GM12878 (cell line): ENCODE measurements around the gene PDSS2. TPM values are rescaled to one million over a fixed set of nuclear protein-coding genes. Genes with fewer than 3 reads are reported as not detected.

Source experiments
- ATAC-seq: fragments of 200-7000 bp; cut with Tn5 transposase; 3 replicates; pipeline ENCODE4 v1.9.1; 2020; ENCODE audit warnings: mild to moderate bottlenecking, moderate library complexity
- BruUV-seq: library from RNA; stranded (reverse); fragments of 400-500 nt; replicated peaks from 2 replicates; lab custom pipeline; 2021; lab: Mats Ljungman, UMichigan
- CTCF ChIA-PET: fragments of 300-600 bp; sonication (Branson Sonifier 250); formaldehyde crosslinking; extraction: SDS; loops from one replicate; lab custom pipeline; 2021; ENCODE audit warnings: inconsistent platforms; lab: Yijun Ruan, JAX
- POLR2A ChIA-PET: fragments of 350-600 bp; formaldehyde crosslinking; extraction: SDS; loops from one replicate; lab custom pipeline; 2021; ENCODE audit warnings: inconsistent platforms; lab: Charles Lee
- RAD21 ChIA-PET: fragments of 300-600 bp; sonication (Branson Sonifier 250); formaldehyde crosslinking; loops from one replicate; lab custom pipeline; 2023; ENCODE audit warnings: antibody characterized with exemption; ENCODE audit not compliant: unreplicated experiment; lab: Charles Lee
- SMC1A ChIA-PET: fragments of 300-600 bp; sonication (Branson Sonifier 250); formaldehyde crosslinking; loops from one replicate; lab custom pipeline; 2023; ENCODE audit not compliant: unreplicated experiment, uncharacterized antibody; lab: Charles Lee
- DNase-seq: peaks from one replicate; pipeline ENCODE4 v3.0.0-alpha.2; 2011; ENCODE audit warnings: low read depth, low spot score
- FAIRE-seq: peaks from 3 replicates; lab custom pipeline; 2011; peaks lifted over from hg19 to GRCh38; lab: Jason Lieb, UNC
- H2AFZ ChIP-seq: 2 replicates; pipeline ENCODE4 v1.6.0; 2011; ENCODE audit warnings: low read depth, low read length, control low read depth; ENCODE audit not compliant: control insufficient read depth
- H3K27ac ChIP-seq: 2 replicates; pipeline ENCODE4 v1.5.1; 2011; ENCODE audit warnings: control low read depth; ENCODE audit not compliant: control insufficient read depth, insufficient read depth
- H3K27me3 ChIP-seq, 2 experiments: replicated peaks in 1 of 2; 2 replicates each; pipeline versions ENCODE4 v1.6.0 to v1.6.1; 2011; ENCODE audit warnings: low read length in 1 of 2; ENCODE audit not compliant: control insufficient read depth in 2 of 2, insufficient read depth in 2 of 2
- H3K36me3 ChIP-seq, 2 experiments: 2 replicates each; pipeline ENCODE4 v1.5.1; 2011; ENCODE audit warnings: low read length in 1 of 2; ENCODE audit not compliant: control insufficient read depth in 2 of 2, insufficient read depth in 2 of 2
- H3K4me1 ChIP-seq: 2 replicates; pipeline ENCODE4 v1.6.1; 2011; ENCODE audit warnings: mild to moderate bottlenecking, low read length, moderate library complexity, mixed read lengths; ENCODE audit not compliant: control insufficient read depth, insufficient read depth
- H3K4me2 ChIP-seq: 2 replicates; pipeline ENCODE4 v1.6.0; 2011; ENCODE audit warnings: control low read depth; ENCODE audit not compliant: control insufficient read depth, insufficient read depth
- H3K4me3 ChIP-seq: fragments of 200-600 bp; sonication (generic); 2 replicates; pipeline ENCODE4 v1.5.1; 2016
- H3K79me2 ChIP-seq: 2 replicates; pipeline ENCODE4 v1.6.0; 2011; ENCODE audit warnings: low read length; ENCODE audit not compliant: control insufficient read depth, insufficient read depth
- H3K9ac ChIP-seq: 2 replicates; pipeline ENCODE4 v1.8.0; 2011; ENCODE audit warnings: low read length, control low read depth, mixed read lengths; ENCODE audit not compliant: control insufficient read depth, insufficient read depth
- H3K9me3 ChIP-seq: replicated peaks from 3 replicates; pipeline ENCODE4 v1.5.1; 2011; ENCODE audit warnings: mild to moderate bottlenecking, low read length; ENCODE audit not compliant: control insufficient read depth, insufficient read depth
- H4K20me1 ChIP-seq: 2 replicates; pipeline ENCODE4 v1.6.0; 2011; ENCODE audit not compliant: control insufficient read depth, insufficient read depth
- CBX3 ChIP-seq: fragments of 200-600 bp; sonication (generic); IDR thresholded peaks from 2 replicates; pipeline ENCODE4 v1.6.1; 2016; ENCODE audit warnings: low read depth, borderline replicate concordance
- EP300 ChIP-seq, 2 experiments: fragments of 150-350 bp in 1 of 2; IDR thresholded peaks; 2 replicates each; pipeline ENCODE4 v1.6.1; 2011 to 2012; ENCODE audit warnings: low read depth in 2 of 2, low read length in 2 of 2, borderline replicate concordance in 1 of 2, improper control_type of control experiment in 1 of 2, inconsistent platforms in 1 of 2; ENCODE audit not compliant: control insufficient read depth in 1 of 2
- GATAD2B ChIP-seq: fragments of 450-650 bp; conservative IDR thresholded peaks from 2 replicates; pipeline ENCODE4 v1.6.1; 2017; ENCODE audit warnings: low read depth, mild to moderate bottlenecking, moderate library complexity
- REST ChIP-seq: IDR thresholded peaks from 2 replicates; pipeline ENCODE4 v1.6.1; 2012; ENCODE audit warnings: mild to moderate bottlenecking, low read depth, low read length
- WGBS: methylation state at CpG from one replicate; pipeline ENCODE4 v1.1.6; 2016; ENCODE audit warnings: low lambda C conversion rate; ENCODE audit not compliant: insufficient replicate concordance, insufficient coverage; ENCODE audit errors: missing lambda C conversion rate; 5-methylcytosine and 5-hydroxymethylcytosine counted together
- in situ Hi-C: fragments of 300-500 bp; cut with MboI; formaldehyde crosslinking; loops from 9 replicates; pipeline ENCODE4 v1.14.3; 2018; ENCODE audit warnings: mixed read lengths
- intact Hi-C: fragments of 100-400 bp; cut with micrococcal nuclease; formaldehyde crosslinking; loops from one replicate; pipeline ENCODE4 v1.14.2; 2022; ENCODE audit not compliant: unreplicated experiment
- polyA plus RNA-seq, 11 experiments: library from polyadenylated mRNA; depleted of rRNA in 4 of 11; unstranded in 6 of 11; stranded (reverse) in 5 of 11; fragments of >200 nt; fragmentation: Nextera tagmentation in 4 of 11; fragmentation: Illumina TruSeq in 1 of 11; extraction: Ambion mirVana in 4 of 11; extraction: Trizol in 1 of 11; gene quantifications; 1 replicate in 1 of 11; 2 replicates in 10 of 11; pipeline versions ENCODE4 v1.2.1 to v1.2.3, GENCODE V29; 2011 to 2016; ENCODE audit warnings: inconsistent platforms in 2 of 11, missing spikeins in 2 of 11, low read depth in 1 of 11
- total RNA-seq, 4 experiments: library from RNA; depleted of rRNA in 3 of 4; stranded (reverse); fragments of >200 nt in 3 of 4; fragmentation: Illumina TruSeq in 1 of 4; extraction: Trizol in 1 of 4; gene quantifications; 2 replicates each; pipeline versions ENCODE4 v1.2.1 to v1.2.3, GENCODE V29; 2013 to 2021
- TF ChIP-seq, protein P1 (sequence below): fragments of 150-350 bp; IDR thresholded peaks from 2 replicates; pipeline ENCODE4 v1.6.1; 2016; ENCODE audit warnings: low read depth, low read length

The PDSS2 gene
- total and polyA plus RNA-seq, 10 of the 15 experiments (the other 5 are each of a cell fraction or from before 2014, with no cell fraction given), result 7.7 to 15.5 (median 9.6) TPM

- no TSS peak for BruUV-seq
- WGBS, result 74% methylated on average over 4 of the region's 4 CpGs
- CTCF ChIA-PET, result interaction anchor here (0.6 kb wide), 1 partner anchor 17 kb away, joined by 3 read pairs; no protein-coding TSS in a partner anchor
- Histone ChIP-seq H2AFZ (no peak overlapping the region), H3K79me2 (no peaks in the 10 kb centered on the region), H3K4me3 (no peak overlapping the region), H3K9me3 (no peaks in the 10 kb centered on the region), H3K27me3 (no peaks in the 10 kb centered on the region), H3K27ac (no peak overlapping the region), H3K9ac (no peak overlapping the region), H3K4me1 (no peaks in the 10 kb centered on the region), H3K4me2 (no peak overlapping the region)
- in situ Hi-C loops, result no loop called here
- FAIRE-seq, result no peak
- SMC1A ChIA-PET, result no interaction called here
- intact Hi-C loops, result no loop called here
- POLR2A ChIA-PET, result no interaction called here
- TF ChIP-seq, protein P1, sequence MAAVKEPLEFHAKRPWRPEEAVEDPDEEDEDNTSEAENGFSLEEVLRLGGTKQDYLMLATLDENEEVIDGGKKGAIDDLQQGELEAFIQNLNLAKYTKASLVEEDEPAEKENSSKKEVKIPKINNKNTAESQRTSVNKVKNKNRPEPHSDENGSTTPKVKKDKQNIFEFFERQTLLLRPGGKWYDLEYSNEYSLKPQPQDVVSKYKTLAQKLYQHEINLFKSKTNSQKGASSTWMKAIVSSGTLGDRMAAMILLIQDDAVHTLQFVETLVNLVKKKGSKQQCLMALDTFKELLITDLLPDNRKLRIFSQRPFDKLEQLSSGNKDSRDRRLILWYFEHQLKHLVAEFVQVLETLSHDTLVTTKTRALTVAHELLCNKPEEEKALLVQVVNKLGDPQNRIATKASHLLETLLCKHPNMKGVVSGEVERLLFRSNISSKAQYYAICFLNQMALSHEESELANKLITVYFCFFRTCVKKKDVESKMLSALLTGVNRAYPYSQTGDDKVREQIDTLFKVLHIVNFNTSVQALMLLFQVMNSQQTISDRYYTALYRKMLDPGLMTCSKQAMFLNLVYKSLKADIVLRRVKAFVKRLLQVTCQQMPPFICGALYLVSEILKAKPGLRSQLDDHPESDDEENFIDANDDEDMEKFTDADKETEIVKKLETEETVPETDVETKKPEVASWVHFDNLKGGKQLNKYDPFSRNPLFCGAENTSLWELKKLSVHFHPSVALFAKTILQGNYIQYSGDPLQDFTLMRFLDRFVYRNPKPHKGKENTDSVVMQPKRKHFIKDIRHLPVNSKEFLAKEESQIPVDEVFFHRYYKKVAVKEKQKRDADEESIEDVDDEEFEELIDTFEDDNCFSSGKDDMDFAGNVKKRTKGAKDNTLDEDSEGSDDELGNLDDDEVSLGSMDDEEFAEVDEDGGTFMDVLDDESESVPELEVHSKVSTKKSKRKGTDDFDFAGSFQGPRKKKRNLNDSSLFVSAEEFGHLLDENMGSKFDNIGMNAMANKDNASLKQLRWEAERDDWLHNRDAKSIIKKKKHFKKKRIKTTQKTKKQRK, result no peak
- TF ChIP-seq GATAD2B, result no peak
- no peak for TF ChIP-seq CBX3
- TF ChIP-seq REST, result no peak
- TF ChIP-seq EP300 (IDR thresholded peaks at IDR 0.05; ENCODE audit: borderline replicate concordance in 1 of 2, control insufficient read depth in 1 of 2, low read depth in 2 of 2, low read length in 2 of 2), result no peak
- TF ChIP-seq, all 136 proteins: peak for 0
- DNase-seq (no peak), ATAC-seq (no peak)
- H3K36me3 ChIP-seq, result no peaks in the 10 kb centered on the region
- RAD21 ChIA-PET, result no interaction called here
- H4K20me1 ChIP-seq, result no peaks in the 10 kb centered on the region
Measured at GRCh38 chr6:107202876-107203468, 256.4 kb downstream of the PDSS2 start.
